Activated CD4-positive, CD25-positive, alpha-beta regulatory T cell treated with anti-CD3 and anti-CD28 coated beads, Interleukin-2, amount 50 U/mL, for 16 hours (primary cell): Measurements from ENCODE around the gene TESMIN.

Experiments
- DNase-seq: peaks from one replicate; pipeline ENCODE4 v3.0.0-alpha.2; 2020; ENCODE audit warnings: low read depth, low spot score

TESMIN gene

DNA sequence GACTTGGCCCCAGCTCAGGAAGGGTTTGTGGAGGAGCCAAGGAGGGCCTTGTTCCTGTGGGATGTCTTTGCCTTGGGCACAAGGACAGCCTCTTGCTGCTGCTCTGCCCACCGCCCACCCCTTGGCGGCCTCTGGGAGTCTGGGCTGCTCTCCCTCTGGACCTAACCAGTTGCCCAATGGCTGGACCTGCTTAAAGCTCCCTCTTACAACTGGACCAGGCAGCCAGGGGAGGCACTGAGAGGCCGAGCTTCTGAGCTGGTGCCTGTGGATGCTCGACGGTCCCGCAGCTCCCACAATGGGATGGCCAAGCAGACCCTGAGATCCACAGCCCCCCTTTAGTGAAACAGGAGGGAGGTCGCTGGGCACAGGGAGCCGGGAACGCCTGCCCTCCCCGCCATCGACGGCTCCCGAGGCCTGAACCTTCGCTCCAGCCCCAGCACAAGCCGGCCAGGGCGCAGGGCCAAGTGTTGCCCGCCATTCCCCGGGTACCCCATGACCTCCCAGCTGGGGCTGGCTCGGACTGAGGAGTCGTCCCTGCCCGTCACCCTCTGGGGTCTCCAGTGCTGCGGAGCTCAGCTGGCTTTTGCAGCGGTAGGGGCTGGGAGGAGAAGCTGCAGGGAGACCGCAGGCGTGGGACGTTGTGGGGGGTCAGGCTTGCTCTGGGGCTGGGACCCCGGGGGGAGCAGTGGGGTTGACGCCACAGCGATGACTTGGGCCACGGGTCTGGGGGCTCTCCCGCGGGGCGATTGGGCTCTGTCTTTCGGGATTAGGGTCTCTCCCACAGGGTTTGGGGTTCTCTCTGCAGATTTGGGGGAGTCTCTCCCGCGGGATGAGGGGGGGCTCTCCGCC, 67.6 kb downstream of the TESMIN start:
- no peak for DNase-seq

DNA sequence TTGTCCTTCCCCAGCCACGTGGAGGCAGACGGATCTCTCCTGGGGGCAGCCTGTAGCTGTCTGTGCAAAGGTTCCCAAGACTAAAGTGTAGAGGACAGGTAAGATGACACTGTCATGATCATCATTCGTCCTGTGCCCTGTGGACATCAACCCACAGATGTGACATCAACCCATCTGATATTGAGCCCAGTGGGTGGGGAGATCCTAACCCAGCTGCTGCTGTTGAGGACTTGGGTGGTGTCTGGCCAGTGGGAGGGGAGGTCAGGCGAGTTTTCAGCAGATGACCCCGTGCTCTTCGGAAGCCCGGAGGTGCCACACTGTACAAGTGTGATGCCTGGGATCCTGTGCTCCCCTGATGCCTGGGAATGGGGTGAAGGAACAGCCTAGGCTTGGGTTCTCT, 68.2 kb downstream of the TESMIN start:
- DNase-seq, result no peak

DNA sequence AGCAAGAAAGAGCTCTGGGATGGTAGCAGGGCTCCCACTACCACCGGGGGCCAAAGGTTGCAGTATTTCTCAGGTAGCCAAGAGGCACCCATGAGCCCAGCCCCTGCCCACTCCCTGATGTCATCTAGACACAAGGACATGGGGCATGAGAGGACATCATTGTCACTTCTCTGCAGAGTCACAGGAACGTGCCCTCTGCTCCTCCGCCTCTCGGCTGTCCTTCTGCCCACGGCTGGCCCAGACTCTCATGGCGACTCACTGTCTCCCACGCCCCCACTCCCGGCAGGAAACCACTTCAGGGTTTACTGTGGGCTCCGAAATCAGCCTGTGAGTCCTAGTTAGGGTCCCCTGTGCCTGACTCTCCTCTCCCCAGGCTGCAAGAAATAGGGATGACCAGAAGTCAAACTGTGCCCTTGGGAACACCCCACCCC, 68.8 kb downstream of the TESMIN start:
- no peak for DNase-seq

DNA sequence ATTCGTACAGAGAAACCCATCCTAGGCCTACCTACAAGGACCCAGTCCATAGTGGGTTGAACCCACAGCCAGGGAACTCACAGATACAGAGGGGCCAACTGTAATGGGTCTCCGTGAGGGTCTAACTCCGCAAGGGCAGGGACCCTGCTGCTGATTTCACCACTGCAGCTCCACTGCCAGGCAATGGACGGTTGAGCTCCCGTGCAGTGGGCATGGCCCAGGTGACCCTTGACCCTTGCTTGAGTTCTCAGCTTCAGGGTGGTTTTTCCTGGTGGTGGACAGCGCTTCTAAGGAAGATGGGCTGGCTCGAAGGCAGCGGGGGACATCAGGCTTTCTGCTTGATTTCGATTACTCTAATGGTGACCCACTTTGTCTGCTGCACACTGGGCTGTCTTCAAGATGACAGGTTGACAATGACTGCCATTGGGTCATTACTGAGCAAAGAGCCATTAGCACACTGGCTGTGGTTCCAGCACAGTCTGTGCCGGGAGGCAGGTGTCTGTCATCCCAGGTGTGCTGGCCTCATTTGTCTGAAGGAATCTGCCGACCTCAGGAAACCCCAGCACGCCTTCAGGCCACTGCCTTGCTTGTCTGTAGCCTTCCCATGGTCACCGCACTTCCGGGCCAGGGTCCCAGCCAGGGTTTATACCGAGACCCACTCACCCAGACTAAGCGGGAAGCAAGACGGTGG, 70.6 kb downstream of the TESMIN start:
- DNase-seq, result no peak

DNA sequence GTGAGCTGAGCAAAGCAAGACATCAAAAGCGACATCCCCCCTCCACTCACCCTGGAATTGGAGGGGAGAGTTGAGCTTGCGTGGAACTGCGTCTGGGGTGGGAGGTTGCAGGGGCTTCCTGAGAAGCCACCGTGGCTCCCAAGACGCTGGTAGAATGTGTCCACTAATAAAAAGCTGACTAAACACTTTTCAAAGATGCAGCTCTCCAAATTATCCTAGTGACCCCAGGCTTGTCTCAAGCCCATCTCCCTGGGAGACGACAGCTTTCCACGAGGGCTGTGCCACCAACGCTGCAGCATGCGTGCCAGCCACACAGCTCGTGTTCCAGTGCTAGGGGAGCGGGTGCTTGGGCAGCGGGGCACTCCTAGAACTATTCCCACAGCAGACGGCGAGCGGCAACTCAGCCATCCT, 73.3 kb downstream of the TESMIN start:
- no peak for DNase-seq

DNA sequence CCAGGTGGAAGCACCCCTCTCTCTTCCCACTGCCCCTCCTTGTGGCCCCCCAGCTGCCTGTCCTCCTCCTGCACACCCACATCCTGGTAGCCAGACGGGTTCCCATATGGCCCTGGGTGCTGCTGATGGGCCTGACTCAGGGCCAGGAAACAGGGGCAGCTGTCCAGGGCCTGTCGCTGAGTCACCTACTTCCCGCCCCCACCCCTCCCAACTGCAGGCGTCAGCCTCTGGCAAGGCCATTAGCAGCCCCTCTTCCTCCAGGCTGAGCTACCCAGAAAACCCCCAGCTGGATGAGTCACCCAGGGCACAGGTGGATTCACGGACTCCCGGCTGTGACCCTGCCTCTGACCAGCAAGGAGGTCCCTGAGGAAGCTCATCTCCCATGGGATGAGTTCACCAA, 73.9 kb downstream of the TESMIN start:
- no peak for DNase-seq

DNA sequence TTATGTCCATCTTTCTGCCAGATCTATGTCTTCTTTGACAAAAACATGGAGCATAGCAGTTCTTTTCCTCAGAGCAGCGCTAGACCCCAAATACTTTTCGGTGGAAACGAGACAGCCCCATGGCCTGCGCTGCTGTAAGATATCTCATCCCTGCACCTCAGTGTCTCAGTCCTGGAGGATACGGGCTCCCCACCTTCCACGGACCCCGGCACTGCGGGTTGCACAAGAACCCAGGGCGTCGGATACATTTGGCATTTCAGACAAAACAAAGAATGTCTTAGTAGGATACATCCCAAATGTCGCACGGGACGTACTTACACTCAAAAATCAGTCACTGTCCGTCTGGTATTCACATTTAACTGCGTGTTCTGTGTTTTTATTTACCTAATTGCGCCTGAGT, 76.9 kb downstream of the TESMIN start:
- DNase-seq, result no peak

DNA sequence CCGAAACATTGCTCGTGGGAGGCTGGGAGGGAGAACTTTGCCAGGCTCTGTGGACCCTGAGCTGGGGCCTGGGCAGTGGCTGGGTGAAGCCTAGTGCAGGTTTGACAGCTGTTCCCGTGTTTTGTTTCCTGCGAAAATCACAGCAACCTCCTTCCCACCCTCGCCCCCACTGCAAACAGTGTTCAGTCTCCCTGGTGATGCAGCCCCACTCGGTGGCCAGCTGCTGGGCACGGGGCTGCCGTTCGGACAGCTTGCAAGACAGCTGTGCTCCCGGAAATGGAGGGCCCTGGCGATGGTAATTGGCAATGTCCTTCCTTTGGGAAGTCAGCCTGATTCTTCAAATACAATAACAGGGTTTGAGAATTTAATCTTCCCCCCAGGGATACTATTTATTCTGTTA, 77.3 kb downstream of the TESMIN start:
- no peak for DNase-seq

DNA sequence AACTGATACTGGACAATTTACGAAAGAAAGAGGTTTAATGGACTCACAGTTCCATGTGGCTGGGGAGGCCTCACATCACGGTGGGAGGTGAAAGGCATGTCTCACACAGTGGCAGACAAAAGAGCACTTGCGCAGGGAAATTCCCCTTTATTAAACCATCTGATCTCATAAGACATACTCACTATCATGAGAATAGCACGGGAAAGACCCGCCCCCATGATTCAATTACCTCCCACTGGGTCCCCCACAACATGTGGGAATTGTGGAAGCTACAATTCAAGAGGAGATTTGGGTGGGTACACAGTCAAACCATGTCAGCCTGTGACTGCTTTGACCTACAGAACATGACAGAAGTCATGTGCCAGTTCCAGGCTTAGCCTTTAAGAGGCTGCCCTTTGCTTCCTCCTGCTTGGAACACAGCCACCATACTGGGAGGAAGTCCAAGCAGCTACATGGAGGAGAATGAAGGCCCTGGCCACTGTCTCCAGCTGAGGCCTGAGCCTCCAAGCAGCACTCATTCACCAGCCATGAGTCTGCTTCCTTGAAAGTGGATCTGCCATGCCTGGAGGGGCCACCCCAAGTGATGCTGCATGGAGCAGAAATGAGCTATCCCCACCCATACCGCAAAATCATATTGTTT, 77.9 kb downstream of the TESMIN start:
- DNase-seq, result no peak

DNA sequence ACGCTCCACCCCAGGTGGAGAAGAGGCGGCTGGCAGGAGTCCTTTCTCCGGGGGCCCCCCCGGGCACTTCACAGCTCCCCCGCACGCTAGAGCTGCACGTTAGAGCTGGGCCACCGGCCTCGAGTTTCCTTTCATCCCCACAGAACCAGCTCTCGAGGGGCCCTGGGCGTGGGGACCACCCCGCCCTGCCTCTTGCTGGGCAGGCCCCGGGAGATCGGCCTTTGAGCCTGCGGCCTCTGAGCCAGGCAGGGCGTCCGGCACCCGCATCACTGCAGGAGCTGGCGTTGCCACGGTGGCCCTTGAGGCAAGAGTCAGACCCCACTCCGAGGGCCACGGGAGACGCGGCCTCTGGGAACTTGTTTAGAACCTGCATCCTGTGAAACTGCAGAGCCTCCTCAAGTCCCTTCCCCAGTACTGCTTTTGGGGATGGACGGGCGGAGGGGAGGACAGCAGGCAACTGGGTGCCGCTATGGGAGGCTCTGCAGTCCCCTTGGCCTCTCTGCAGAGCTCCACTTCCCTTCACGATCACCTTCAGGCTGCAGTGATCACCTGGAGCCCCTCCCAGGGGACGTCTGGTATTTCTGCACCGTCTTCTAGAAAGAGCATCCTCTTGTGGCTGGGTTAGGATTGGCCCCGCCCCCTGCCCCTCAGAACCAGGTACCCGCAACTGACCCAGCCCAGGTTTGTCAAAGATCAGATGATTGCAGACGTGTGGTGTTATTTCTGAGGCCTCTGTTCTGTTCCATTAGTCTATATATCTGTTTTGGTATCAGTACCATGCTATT, 80.9 kb downstream of the TESMIN start:
- DNase-seq, result no peak

DNA sequence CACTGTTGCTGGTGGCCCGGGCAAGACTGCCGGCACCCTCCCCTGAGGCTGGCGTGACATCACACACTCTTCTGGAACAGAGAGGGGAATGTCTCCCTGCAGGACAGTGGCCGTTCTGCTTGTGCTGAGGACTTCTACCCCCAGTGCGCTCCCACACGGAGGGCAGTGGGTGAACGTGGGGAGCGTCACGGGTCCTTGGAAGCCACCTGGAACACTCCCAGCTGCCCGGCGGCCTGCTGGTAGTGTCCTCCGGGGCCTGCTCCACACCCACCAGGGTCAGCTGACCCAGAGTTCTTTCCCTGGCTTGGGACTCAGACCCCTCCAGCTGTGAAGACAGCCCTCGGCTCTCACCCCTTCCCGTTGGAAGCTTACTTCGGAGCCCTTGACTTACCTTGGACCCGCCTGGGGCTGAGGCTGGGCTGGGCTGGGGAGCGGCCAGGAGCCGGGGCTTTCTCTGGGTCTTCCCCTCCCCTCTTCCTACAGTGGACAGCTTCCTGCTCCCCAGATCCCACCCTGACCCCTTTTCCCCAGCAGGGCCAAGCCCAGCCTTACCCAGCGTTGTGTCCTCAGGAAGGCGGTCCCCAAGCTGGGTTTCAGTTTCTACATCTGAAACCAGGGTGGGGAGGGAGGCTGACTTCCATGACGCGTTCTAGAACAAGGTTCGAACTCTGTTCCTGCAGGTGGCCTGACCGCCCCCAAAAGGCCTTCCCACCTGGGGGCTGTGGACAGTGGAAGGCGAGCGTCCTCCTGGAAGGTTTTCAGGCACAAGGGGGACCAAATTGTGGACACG, 81.8 kb downstream of the TESMIN start:
- DNase-seq, result no peak

DNA sequence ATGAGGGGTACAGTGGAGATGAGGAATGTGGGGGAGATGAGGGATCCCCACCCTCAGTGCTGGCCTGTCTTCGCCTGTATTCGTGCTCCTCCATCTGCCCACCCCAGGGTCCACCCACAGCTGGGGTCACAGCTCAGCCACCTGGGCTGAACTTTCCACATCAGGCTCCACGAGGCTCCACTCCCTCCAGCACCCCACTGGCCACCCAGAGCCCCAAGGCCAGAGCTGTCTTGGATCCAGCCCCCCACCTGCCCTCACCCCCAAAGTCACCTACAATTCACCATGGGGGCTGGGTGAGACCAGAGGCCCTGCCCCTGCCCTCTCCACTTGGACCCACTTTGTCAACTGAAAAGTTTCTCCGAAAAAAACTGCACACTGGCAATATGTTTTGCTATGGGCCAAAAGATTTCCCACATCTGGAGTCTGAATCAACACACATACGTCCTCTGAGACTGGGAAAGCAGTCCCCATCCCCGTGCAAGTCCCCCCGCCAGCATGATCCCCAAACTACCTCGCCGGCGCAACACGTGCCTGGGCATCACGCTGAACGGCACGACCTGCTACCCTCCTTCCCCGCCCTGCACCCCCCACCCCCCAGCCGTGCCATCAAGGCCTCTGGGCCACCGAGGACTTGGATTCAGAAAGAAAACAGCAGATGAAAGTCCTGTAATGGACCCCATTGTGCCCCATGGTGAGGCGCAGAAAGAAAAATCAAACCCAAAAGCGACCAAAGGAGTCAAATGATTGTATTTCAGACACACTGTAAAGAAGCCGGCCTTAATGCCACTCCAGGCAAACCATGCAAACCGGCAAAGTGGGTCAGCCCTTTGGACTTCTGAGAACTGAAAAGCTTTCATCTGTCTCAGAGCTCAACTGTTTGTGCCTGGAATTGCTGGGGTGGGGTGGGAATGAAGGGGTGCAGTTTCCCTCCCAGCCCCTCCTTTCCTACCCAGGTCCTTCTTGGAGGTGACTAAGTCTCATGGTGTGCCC, 83.5 kb downstream of the TESMIN start:
- DNase-seq, result no peak

DNA sequence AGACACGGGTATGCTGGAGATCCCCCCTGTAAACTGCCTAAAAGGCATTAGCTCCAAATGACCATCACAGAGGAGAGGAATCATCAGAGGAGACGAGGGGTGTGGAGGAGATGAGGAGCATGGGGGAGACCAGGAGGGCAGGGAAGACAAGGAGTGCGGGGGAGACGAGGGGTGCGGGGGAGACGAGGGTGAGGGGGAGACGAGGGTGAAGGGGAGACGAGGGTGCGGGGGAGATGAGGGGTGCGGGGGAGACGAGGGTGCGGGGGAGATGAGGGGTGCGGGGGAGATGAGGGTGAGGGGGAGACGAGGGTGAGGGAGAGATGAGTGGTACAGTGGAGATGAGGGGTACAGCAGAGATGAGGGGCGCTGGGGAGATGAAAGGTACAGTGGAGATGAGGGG, 84.5 kb downstream of the TESMIN start:
- no peak for DNase-seq

DNA sequence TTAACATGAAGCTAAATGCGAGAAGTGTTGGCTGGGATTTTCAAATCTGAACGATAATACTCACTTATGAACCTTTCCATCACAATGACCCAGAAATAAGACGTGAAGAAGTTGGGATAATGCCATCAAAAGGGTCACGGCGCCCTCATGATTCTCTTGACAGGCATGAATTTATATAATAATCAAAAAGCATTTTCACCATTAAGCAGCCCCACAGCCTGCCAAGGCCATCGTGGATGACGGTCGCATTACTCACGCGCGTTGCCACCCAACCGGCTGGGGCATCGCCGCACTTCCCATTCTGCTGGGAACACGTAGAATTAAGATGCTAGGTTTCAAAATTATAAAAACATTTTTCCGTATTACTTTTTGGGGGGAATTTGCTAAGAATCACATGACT, 85.9 kb downstream of the TESMIN start:
- no peak for DNase-seq

DNA sequence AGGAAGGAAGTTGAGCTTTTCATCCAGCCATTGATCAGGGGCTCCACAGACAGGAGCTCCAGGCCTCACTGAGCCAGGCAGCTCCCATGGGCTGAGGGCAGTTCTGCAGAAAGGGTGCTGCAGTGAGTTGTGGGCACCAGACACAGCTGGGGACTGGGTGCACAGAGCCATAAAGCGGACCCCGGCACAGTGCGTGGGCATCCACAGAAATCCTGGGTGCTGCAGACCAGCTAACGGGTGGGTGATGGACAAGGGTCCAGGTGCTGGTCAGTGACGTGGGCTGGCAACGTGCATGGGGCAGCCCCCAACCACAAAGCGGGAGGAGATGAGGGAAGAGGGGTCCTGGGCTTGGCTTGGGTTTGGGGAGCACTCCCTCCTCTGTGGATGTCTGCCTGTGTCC, 86.4 kb downstream of the TESMIN start:
- DNase-seq, result no peak

DNA sequence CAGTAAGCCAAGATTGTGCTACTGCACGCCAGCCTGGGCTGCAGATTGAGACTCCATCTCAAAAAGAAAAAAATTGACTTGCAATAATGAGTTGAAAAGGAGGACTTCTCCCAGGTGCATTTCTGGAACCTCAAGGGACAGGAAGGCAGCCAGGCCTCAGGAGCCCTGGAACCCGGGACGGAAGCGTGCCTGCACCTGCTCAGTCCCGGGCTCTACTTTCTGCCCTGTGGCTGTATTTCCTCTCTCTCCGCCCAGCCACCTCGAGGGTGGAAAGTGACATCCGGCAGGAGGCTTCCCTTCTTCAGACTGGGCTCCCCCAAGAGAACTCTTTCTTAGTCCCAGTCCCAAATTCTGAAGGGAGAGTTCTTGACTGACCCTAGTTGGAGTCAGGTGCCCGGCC, 87.2 kb downstream of the TESMIN start:
- DNase-seq, result no peak

DNA sequence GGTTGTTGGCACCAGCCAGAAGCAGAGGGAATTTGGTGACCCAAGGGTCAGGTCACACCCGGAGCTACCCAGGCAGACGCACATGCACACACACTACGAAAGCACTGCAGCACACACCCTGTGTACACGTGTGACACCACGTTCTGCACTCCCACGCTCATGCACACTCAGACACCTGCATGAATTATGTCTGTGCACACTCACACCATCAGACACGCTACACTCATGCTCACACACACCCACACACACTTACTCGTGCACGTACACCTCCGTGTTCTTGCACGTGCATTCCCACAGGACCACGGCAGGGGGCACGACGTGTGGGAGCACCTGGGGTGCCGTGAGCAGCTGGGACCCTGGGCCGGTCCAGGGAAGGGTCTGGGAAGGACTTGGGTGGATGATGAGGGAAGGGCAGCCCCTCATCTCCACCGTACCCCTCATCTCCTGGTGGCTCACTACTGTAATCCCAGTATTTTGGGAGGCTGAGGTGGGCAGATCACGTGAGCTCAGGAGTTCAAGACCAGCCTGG, 87.8 kb downstream of the TESMIN start:
- no peak for DNase-seq

DNA sequence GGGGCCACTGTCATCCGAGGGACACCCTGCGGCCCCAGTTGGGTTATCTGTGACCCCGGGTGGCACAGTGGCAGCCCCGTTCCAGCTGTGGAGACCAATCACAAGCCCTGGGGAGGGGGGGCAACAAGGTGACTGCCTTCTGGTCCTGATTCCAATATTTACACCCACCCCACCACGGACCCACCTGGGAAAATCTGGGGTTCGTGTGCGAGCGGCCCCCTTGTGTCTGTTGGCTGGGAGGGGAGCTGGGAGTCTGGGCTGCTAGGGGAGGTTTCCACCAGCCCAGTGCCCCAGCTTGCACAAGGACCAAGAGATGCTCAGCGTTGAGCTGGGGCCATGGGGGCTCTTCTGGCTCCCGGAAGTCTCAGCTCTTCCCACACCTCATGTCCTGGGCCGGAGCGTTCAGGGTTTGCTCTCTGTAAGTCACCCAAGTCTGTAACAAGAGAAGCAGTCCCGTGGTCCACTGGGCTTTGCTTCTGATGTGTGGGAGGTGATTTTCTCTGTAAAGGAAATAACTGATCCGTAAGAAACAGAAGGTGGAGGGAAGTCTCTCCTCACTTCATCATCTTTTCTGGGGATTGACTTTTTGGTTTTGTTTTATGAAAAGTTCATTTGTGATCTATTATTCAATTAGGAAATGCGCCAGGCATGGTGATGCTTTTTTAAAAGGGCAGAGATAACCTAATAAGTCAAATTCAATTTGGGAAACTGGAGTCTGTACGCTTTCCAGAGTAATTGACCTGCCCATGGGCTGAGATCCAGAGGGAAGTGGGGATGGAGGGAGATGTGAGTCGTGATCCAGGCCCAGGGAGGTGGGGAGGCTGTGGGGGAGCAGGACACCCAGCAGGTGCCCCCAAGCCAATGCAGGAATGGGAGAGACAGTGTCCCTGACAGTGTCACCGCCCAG, 89.4 kb downstream of the TESMIN start:
- no peak for DNase-seq

DNA sequence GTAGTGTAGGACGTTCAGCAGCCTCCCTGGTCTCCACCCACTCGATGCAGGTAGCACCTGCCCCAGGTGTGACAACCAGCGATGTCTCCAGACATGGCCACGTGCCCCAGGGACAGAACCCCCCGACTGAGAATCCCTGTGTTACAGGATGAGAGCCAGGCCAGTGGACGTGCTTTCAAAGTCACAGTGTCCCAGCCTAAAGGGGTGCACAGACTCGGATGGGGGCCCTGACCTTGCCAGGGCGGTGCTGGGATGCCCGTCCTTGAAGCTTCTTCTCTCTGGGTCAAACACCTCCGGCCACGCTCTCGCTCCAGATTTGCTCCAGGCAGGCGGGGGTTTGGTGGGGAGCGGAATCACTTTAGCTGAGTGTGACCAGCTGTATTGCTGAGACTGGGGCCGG, 90.3 kb downstream of the TESMIN start:
- no peak for DNase-seq
